H7 (cell line): Measurements from ENCODE around the gene CBARP. TPM values are rescaled to one million over a fixed set of nuclear protein-coding genes. Genes with fewer than 3 reads are reported as not detected.
"Not testable (repeated sequence)": the region's sequence is repeated elsewhere in the genome, so short reads cannot be mapped to it uniquely, and the experiment has no call there.

Experiments used
- DNase-seq: peaks from one replicate; pipeline ENCODE4 v3.0.0; 2012
- H3K27me3 ChIP-seq: 2 replicates; pipeline ENCODE4 v1.6.0; 2011; ENCODE audit warnings: mild to moderate bottlenecking, low read length; ENCODE audit not compliant: control insufficient read depth, insufficient read depth
- H3K36me3 ChIP-seq: replicated peaks from 2 replicates; pipeline ENCODE4 v1.5.1; 2011; ENCODE audit warnings: low read length; ENCODE audit not compliant: control insufficient read depth, insufficient read depth
- H3K4me3 ChIP-seq: 2 replicates; pipeline ENCODE4 v1.5.1; 2011; ENCODE audit warnings: low read depth, mild to moderate bottlenecking, control low read depth, low read length, moderate library complexity; ENCODE audit not compliant: insufficient read depth
- total RNA-seq: library from RNA; depleted of rRNA; stranded (reverse); fragments of >200 nt; shearing (Covaris generic); gene quantifications from 2 replicates; pipeline ENCODE4 v1.2.3, GENCODE V29; 2014

Gene CBARP
- total RNA-seq, 1 experiment from 2014 or later = 6.7 TPM

GRCh38 chr19:1253514-1254080 lies 15.8 kb upstream of the CBARP start:
- Histone ChIP-seq H3K36me3 (peaks cover 19% of the 10 kb centered on the region), H3K27me3 (no peaks in the 10 kb centered on the region), H3K4me3 (no peak overlapping the region)
- DNase-seq = no peak

GRCh38 chr19:1252821-1253513 lies 15.2 kb upstream of the CBARP start:
- H3K36me3 ChIP-seq = peaks cover 19% of the 10 kb centered on the region
- peak overlapping the region; percentile 93; the same call in 1 of the 2 replicates for H3K4me3 ChIP-seq
- H3K27me3 ChIP-seq = no peaks in the 10 kb centered on the region
- no peak for DNase-seq

GRCh38 chr19:1252221-1252820 lies 14.5 kb upstream of the CBARP start:
- Histone ChIP-seq H3K27me3 (no peaks in the 10 kb centered on the region), H3K4me3 (peak overlapping the region; percentile 93), H3K36me3 (peaks cover 17% of the 10 kb centered on the region)
- no peak for DNase-seq

GRCh38 chr19:1251330-1252220 lies 13.8 kb upstream of the CBARP start:
- peaks cover 15% of the 10 kb centered on the region for H3K36me3 ChIP-seq
- peak; percentile 82 for DNase-seq
- H3K4me3 ChIP-seq = peak overlapping the region; percentile 93
- no peaks in the 10 kb centered on the region for H3K27me3 ChIP-seq

GRCh38 chr19:1250437-1251260 lies 12.8 kb upstream of the CBARP start:
- H3K27me3 ChIP-seq = no peaks in the 10 kb centered on the region
- peaks cover 10% of the 10 kb centered on the region for H3K36me3 ChIP-seq
- peak; percentile 96 for DNase-seq
- H3K4me3 ChIP-seq = peak overlapping the region; percentile 93

- H3K4me3 ChIP-seq = peak overlapping the region; percentile 93
- no peaks in the 10 kb centered on the region for H3K27me3 ChIP-seq
- peak; percentile 74 for DNase-seq
- peaks cover 6% of the 10 kb centered on the region for H3K36me3 ChIP-seq
Measured at GRCh38 chr19:1249990-1250436, 12.2 kb upstream of the CBARP start.

GRCh38 chr19:1249298-1249989 lies 11.6 kb upstream of the CBARP start:
- Histone ChIP-seq H3K4me3 (peak overlapping the region; percentile 93), H3K36me3 (peaks cover 1% of the 10 kb centered on the region), H3K27me3 (no peaks in the 10 kb centered on the region)
- DNase-seq = peak; percentile 99

GRCh38 chr19:1248786-1249297 lies 11.0 kb upstream of the CBARP start:
- no peaks in the 10 kb centered on the region for H3K27me3 ChIP-seq
- peak overlapping the region; percentile 74 for H3K4me3 ChIP-seq
- H3K36me3 ChIP-seq = no peaks in the 10 kb centered on the region; the same call in 1 of the 2 replicates
- peak; percentile 97 for DNase-seq

- no peaks in the 10 kb centered on the region for H3K27me3 ChIP-seq
- H3K4me3 ChIP-seq = peak within 1 kb of the TSS; percentile 74
- DNase-seq = peak; percentile 98
- no peaks in the 10 kb centered on the region; the same call in 1 of the 2 replicates for H3K36me3 ChIP-seq
Measured at GRCh38 chr19:1248139-1248785, 10.5 kb upstream of the CBARP start, which contains the start of gene MIDN. TSS of gene MIDN (plus strand) at chr19:1248583. CDS start at chr19:1250297, 1,714 bp downstream.

- H3K27me3 ChIP-seq = no peaks in the 10 kb centered on the region
- no peaks in the 10 kb centered on the region; the same call in 1 of the 2 replicates for H3K36me3 ChIP-seq
- DNase-seq = no peak
- H3K4me3 ChIP-seq = peak overlapping the region; percentile 74
Measured at GRCh38 chr19:1247748-1248138, 9.9 kb upstream of the CBARP start.

- DNase-seq, H3K4me3 ChIP-seq, H3K27me3 ChIP-seq, H3K36me3 ChIP-seq: not testable (repeated sequence)
Measured at GRCh38 chr19:1246265-1247087, 8.7 kb upstream of the CBARP start.
